Right cardiac atrium (tissue), 5 donors: ENCODE measurements around the gene UNC13C. TPM values are rescaled to one million over a fixed set of nuclear protein-coding genes. Genes with fewer than 3 reads are reported as not detected.

Experiments
- ATAC-seq, 2 donors: fragments of 200-7000 bp; cut with Tn5 transposase; one replicate each; pipeline versions ENCODE4 v1.8.0 to v1.9.1; 2020; ENCODE audit warnings: moderate library complexity in 2 of 2, mild to moderate bottlenecking in 1 of 2
- DNase-seq, 3 donors: peaks; one replicate each; pipeline ENCODE4 v3.0.0-alpha.2; 2020
- H3K27ac ChIP-seq: one replicate; pipeline ENCODE4 v1.5.1; 2013; ENCODE audit warnings: mild to moderate bottlenecking, low read length, control low read depth, moderate library complexity
- H3K27me3 ChIP-seq: one replicate; pipeline ENCODE4 v1.6.1; 2013; ENCODE audit not compliant: control insufficient read depth, insufficient read depth
- H3K4me1 ChIP-seq: one replicate; pipeline ENCODE4 v1.6.1; 2013; ENCODE audit warnings: low read length; ENCODE audit not compliant: control insufficient read depth, insufficient read depth
- H3K4me3 ChIP-seq: one replicate; pipeline ENCODE4 v1.5.1; 2013; ENCODE audit warnings: low read length, control low read depth
- H3K9me3 ChIP-seq: one replicate; pipeline ENCODE4 v1.6.1; 2013; ENCODE audit warnings: low read length; ENCODE audit not compliant: control insufficient read depth
- WGBS: extraction: QIAGEN DNeasy Blood & Tissue Kit; methylation state at CpG from one replicate; pipeline ENCODE4 v1.1.7; 2013; 5-methylcytosine and 5-hydroxymethylcytosine counted together
- intact Hi-C, 4 donors: fragments of 100-400 bp; cut with DNase I; formaldehyde crosslinking; loops; one replicate each; pipeline versions ENCODE4 v1.11.0 to v1.14.0; 2022 to 2023
- polyA plus RNA-seq: library from polyadenylated mRNA; stranded (reverse); fragments of 200-250 nt; gene quantifications from one replicate; pipeline ENCODE4 v1.2.3, GENCODE V29; 2013
- total RNA-seq, 4 donors: library from RNA; stranded (reverse); fragmentation: NEBNext Ultra II Directional; extraction: Animal tissue kit (Norgen Biotek cat#: 25700); gene quantifications; one replicate each; pipeline ENCODE4 v1.2.1, GENCODE V29; 2021
- donor health status: healthy with polysubstance abuse.
- donor health status: DM: no; HTN: yes; CAD: no.
- donor health status: DM: no; HTN: no; CAD: no.
- donor health status: DM: no; HTN: yes; CAD: no; lungs with severe emphysema.
- donor health status: DM: yes; HTN: yes; CAD: no.

UNC13C gene
- total and polyA plus RNA-seq, 5 donors, result 0.05 to 0.57 (median 0.21) TPM

DNA sequence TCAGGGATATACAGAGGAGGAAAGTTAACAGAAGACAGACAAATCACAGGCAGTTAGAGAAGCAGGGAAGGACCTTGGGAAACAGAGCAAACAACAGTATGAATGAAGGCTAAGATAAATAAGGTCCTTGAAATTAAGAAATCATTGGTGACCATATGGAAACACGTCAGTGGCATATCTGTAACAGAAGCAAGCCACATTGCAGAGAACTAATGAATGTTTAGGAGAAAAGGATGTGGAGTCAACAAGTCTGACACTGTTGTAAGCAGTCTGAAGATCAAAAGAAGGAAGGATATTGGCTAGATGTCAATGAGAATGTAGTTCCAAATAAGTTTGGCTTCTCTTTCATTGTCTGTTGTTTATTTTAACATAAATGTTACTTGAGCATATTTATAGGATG is 542.4 kb downstream of the UNC13C start:
- Histone ChIP-seq H3K9me3 (no peaks in the 10 kb centered on the region), H3K27ac (no peak overlapping the region), H3K4me1 (no peaks in the 10 kb centered on the region), H3K4me3 (no peak overlapping the region), H3K27me3 (no peaks in the 10 kb centered on the region)
- ATAC-seq (no peak), DNase-seq (no peak)
- 37% methylated on average over 1 of the region's 1 CpG for WGBS
- intact Hi-C loops, result no loop called here

GRCh38 chr15:54521206-54521605 is 543.0 kb downstream of the UNC13C start:
- no peak overlapping the region for H3K4me3 ChIP-seq
- H3K9me3 ChIP-seq, result no peaks in the 10 kb centered on the region
- no peaks in the 10 kb centered on the region for H3K4me1 ChIP-seq
- ATAC-seq (no peak), DNase-seq (no peak)
- H3K27ac ChIP-seq, result no peak overlapping the region
- intact Hi-C loops, result no loop called here
- no peaks in the 10 kb centered on the region for H3K27me3 ChIP-seq
- WGBS, result 45% methylated on average over 2 of the region's 2 CpGs

- intact Hi-C loops, result no loop called here
- no peak overlapping the region for H3K4me3 ChIP-seq
- no peak overlapping the region for H3K27ac ChIP-seq
- no peak for DNase-seq
- no peaks in the 10 kb centered on the region for H3K4me1 ChIP-seq
- no peaks in the 10 kb centered on the region for H3K27me3 ChIP-seq
- 86% methylated on average over 1 of the region's 1 CpG for WGBS
- no peak for ATAC-seq
- no peaks in the 10 kb centered on the region for H3K9me3 ChIP-seq
Measured at GRCh38 chr15:54528021-54528420, 549.8 kb downstream of the UNC13C start.

DNA sequence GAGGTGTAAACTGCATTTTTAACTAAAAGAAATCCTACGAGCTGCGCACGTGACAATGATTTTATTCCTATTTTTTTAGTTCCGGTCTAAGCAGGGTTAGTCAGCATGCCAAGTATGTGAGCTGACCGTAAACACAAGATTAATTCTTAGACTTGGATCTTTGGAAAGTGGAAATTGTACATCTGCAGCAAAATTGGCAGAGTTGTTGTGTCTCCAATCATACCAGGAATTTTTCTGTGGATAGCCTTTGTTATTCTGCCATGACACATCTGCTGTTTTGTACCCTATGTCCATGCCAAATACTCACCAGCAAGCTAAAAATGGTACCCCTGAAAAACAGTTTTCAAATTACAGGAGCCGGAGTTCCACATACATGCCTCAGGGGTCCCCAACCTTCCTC is 562.5 kb downstream of the UNC13C start:
- Histone ChIP-seq H3K4me1 (no peaks in the 10 kb centered on the region), H3K4me3 (no peak overlapping the region), H3K9me3 (no peaks in the 10 kb centered on the region), H3K27ac (no peak overlapping the region), H3K27me3 (no peaks in the 10 kb centered on the region)
- ATAC-seq, result no peak
- DNase-seq, result no peak
- 59% methylated on average over 6 of the region's 6 CpGs for WGBS
- intact Hi-C loops, result no loop called here

DNA sequence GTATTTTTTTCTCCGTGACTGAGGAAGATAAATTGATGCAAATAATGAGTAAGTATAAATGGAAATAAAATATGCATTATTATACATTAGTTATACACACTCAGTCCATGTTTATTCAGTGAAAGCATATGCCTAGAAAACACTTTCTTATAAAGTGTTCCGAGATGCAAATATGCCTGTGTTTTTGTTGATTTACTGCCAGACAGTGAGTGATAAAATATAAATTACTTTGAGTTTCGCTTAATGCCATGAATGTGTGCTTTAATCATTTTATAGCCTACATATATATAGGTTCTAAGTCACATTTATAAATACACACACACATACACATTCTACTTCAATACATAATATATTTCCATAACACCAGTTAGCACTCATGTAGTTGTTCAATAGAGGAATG is 569.2 kb downstream of the UNC13C start:
- H3K27me3 ChIP-seq, result no peaks in the 10 kb centered on the region
- no peak for ATAC-seq
- intact Hi-C loops, result no loop called here
- 66% methylated on average over 3 of the region's 3 CpGs for WGBS
- no peaks in the 10 kb centered on the region for H3K4me1 ChIP-seq
- H3K4me3 ChIP-seq, result no peak overlapping the region
- no peak for DNase-seq
- H3K9me3 ChIP-seq, result no peaks in the 10 kb centered on the region
- H3K27ac ChIP-seq, result no peak overlapping the region

DNA sequence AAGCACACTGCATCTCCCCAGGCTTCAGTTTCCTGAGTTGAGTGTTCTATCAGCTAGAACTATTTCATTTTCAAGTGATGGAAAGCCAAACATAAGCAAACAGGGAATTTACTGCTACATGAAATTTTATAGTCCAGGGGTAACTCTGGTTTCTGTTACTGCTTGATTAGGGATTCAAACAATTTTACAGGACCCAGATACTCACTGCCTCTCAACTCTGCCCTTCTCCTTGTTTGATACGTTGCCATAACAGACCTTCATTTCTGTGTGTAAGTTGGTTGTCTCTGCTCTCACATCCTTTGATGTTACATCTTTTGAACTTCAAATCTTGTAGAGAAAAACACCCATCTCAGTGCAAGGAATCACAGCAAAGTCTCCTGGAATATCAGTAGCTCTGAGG is 572.7 kb downstream of the UNC13C start:
- DNase-seq, result no peak
- 67% methylated on average over 1 of the region's 1 CpG for WGBS

GRCh38 chr15:54556231-54556630 is 578.0 kb downstream of the UNC13C start:
- Histone ChIP-seq H3K27ac (no peak overlapping the region), H3K27me3 (no peaks in the 10 kb centered on the region), H3K4me1 (no peaks in the 10 kb centered on the region), H3K4me3 (no peak overlapping the region), H3K9me3 (no peaks in the 10 kb centered on the region)
- 58% methylated on average over 1 of the region's 1 CpG for WGBS
- DNase-seq, result no peak
- no peak for ATAC-seq
- intact Hi-C loops, result no loop called here

More for the DNA sequence above, 572.7 kb downstream of the UNC13C start:
- intact Hi-C loops, result no loop called here
- Histone ChIP-seq H3K4me1 (no peaks in the 10 kb centered on the region), H3K4me3 (no peak overlapping the region), H3K9me3 (no peaks in the 10 kb centered on the region), H3K27ac (no peak overlapping the region), H3K27me3 (no peaks in the 10 kb centered on the region)
- no peak for ATAC-seq

- ATAC-seq, result no peak
- no peaks in the 10 kb centered on the region for H3K4me1 ChIP-seq
- H3K27me3 ChIP-seq, result no peaks in the 10 kb centered on the region
- H3K4me3 ChIP-seq, result no peak overlapping the region
- no peak overlapping the region for H3K27ac ChIP-seq
- WGBS, result 74% methylated on average over 4 of the region's 4 CpGs
- peak in 2 of 3 donors; percentile 28 to 42 for DNase-seq
- H3K9me3 ChIP-seq, result no peaks in the 10 kb centered on the region
- intact Hi-C loops, result no loop called here
Measured at GRCh38 chr15:54559405-54560069, 581.3 kb downstream of the UNC13C start.

- no peak for ATAC-seq
- intact Hi-C loops, result no loop called here
- WGBS, result 78% methylated on average over 2 of the region's 2 CpGs
Measured at GRCh38 chr15:54560417-54560816, 582.2 kb downstream of the UNC13C start.

GRCh38 chr15:54564166-54564565 is 585.9 kb downstream of the UNC13C start:
- no peaks in the 10 kb centered on the region for H3K4me1 ChIP-seq
- no peaks in the 10 kb centered on the region for H3K9me3 ChIP-seq
- no peak overlapping the region for H3K27ac ChIP-seq
- intact Hi-C loops, result no loop called here
- 64% methylated on average over 3 of the region's 3 CpGs for WGBS
- ATAC-seq (no peak), DNase-seq (no peak)
- no peaks in the 10 kb centered on the region for H3K27me3 ChIP-seq
- no peak overlapping the region for H3K4me3 ChIP-seq

More at GRCh38 chr15:54560417-54560816, 582.2 kb downstream of the UNC13C start:
- DNase-seq, result no peak
- Histone ChIP-seq H3K4me1 (no peaks in the 10 kb centered on the region), H3K27ac (no peak overlapping the region), H3K9me3 (no peaks in the 10 kb centered on the region), H3K4me3 (no peak overlapping the region), H3K27me3 (no peaks in the 10 kb centered on the region)

DNA sequence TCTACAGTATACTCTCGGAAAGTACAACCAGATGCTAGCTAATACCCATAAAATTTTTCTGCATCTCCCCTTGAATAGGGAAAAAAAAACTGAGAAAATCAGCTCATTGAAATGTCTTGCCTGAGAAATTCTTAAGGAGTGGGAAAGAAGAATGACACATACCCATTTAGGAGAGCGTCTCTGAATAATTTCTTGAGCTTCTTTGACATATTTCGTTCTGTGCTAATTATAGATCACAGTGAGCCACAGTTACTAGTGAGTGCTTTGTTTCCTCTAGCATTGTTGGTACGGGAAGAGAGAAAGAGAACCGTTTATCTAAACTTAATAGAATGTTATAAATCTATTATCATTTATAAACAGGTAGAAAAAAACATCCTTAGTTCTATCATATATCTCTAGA is 588.4 kb downstream of the UNC13C start:
- 43% methylated on average over 5 of the region's 5 CpGs for WGBS
- ATAC-seq, result no peak
- no peak for DNase-seq
- Histone ChIP-seq H3K27me3 (no peaks in the 10 kb centered on the region), H3K27ac (no peak overlapping the region), H3K4me3 (no peak overlapping the region), H3K9me3 (no peaks in the 10 kb centered on the region), H3K4me1 (no peaks in the 10 kb centered on the region)
- intact Hi-C loops, result no loop called here
